NOMO-1 (cell line): ENCODE results near the gene TRAF1.

Experiments used
- DNase-seq, 2 experiments: peaks; one replicate each; lab custom pipeline; 2025; ENCODE audit not compliant: unreplicated experiment in 2 of 2; lab: John Stamatoyannopoulos, UW

The TRAF1 gene

DNA sequence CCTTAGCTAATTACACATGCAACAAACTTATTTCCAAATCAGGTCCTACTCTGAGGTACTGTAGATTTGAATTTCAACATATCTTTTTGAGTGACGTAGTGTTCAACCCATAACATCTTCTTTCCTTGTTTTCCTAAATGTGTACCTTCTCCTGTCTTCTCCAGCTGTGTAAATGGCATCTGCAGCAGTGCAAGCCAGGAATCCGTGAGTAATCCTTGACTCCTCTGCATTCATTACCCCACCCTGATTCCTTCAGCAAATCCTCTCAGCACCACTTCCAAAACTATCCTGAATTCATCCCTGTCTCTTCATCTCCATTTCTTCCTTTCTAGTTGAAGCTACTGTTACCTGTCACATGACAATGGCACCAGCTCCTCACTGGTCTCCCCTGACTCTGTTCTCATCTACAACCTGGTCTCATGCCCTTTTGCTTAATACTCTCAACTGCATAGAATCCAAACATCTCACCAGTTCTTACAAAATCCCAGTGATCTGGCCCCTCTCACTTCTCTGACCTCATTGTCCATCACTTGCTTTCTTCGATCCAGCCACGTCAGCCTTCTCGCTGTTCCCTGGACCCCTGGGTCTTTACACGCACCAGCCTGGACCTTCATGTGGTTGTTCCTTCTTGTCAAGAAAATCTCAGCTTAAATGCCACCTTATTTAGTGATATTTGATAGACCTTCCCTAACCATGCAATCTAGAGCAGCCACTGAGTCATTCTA lies 14.6 kb upstream of the TRAF1 start:
- DNase-seq: no peak

DNA sequence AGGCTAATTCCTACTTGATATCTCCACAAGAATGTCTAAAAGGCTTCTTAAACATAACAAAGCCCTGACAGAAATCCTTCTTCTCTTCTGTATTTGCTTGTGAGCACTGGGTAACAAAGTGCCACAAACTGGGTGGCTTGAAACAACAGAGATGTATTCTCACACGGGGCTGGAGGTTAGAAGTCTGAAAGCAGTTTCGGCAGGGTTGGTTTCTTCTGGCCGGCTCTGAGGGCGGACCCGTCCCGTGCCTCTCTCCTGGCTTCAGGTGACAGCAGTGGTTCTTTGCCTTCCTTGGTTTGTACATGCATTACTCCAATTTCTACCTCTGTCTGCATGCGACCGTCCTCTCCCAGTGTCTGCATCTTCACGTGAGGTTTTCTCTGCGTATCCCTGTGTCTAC lies 14.0 kb upstream of the TRAF1 start:
- no peak for DNase-seq

DNA sequence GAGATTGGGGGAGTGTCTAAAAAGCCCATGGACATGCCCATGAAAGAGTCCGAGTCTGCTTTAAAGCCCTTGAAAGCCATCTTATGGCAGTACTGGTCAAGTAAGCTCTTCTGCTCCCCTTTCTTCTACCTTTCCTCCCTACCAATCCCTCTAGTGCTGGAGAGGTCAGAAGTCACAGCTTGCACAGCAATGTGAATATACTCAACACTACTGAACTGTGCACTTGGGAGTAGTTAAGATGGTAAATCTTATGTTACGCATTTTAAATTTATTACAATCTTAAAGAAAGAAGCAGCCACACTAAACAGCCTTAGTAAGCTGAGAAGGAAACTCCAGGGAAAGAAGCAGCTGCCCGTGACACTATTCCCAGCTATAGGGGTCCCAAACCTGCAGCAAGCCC lies 12.3 kb upstream of the TRAF1 start:
- no peak for DNase-seq

DNA sequence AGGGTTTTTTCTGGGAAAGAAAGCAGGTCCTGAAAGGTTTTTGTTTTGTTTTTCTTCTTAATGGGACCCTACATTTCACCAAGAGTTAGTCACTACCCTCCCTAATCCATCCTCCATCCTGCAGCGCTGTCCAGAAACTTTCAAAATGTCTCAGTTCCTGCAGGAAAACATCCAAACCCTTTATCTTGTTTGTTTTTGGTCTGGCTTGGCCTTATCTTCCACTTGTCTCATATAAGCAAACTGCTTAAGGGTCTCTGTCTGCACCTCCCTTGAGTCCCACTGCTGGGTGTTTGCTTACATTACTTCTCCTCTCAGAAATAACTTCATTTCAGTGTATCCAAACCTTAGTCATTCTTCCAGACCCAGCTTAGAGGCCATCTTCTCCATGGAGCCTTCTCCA lies 11.0 kb upstream of the TRAF1 start:
- DNase-seq: no peak

DNA sequence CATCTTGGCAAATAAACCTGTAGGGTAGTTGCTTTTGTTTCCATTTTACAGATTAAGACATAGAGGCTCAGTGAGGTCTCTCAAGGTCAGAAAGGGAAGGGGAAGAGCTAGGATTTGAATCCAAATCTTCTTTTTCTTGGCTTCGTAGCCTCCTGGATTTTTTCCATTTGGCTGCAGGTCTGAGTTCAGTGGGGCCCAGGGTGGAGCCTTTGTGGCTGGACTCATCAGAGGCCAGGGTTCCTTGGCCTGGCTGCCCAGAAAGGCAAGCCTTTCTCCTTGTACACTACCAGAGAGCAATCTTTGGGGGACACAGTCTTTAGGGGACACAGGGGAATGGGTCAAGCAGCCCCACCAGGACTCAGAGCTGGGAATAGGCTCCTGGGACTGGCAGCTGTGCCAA lies 10.5 kb upstream of the TRAF1 start:
- no peak for DNase-seq

- DNase-seq: no peak
These were observed 10.1 kb upstream of the TRAF1 start for GRCh38 chr9:120936764-120937122.

DNA sequence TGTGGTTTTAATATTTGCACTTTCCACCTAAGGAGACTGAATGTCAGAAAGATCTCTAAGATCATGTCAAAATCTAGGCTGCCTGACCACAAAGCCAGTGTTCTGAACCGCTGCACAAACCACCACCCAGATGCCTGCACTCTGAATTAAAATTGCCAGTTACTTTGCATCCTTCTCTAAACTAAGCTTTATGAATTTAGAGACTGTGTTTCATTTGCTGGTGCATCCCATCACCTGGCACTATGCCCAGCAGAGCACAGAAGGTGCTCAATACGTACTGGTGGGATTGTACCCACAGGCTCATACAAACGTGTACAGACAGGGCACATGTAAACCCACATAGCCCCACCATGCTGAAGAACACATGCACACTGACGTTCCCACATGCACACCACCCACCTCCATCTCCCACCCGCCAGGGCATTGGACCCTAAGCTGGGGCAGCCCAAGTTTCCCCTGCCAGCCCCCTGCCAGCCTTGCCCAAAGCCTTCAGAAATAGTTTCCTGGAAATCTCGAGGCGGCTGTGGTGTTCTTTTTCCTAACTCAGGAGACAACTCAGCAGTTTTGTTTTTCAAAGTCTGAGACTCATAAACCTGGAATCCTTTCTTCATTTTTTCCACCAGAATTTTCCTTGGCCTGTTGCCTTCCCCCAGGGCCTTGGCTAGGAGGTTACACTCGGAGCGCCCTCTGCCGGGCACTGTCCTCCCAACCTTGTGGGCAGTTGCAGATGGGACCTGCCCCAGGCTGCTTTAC lies 9.6 kb upstream of the TRAF1 start:
- peak; percentile 63 to 77 for DNase-seq

DNA sequence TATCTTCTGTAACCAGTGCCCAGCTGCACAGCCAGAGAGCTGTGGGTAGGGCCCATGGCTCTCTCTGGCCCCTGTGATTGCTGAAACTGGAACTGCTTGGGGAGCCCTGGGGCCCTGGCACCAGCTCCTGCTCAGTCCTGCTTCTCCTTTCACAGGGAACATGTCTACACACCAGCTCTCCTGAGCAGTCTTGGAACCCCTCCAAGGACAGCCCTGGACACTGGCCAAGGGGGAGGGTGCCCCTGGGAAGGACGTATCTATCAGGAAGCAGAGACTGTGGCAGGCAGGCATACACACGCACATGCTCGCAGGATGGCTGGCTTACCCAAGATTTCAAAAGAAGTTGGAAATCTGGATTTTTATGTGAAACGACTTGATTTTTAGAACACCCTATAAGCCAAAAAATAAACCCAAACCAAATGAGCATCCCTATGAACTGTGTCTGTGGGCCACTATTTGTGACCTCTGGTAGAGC lies 8.8 kb upstream of the TRAF1 start:
- peak in 1 of 2 experiments; percentile 56 for DNase-seq

GRCh38 chr9:120934281-120934680 lies 7.7 kb upstream of the TRAF1 start:
- DNase-seq: peak; percentile 70 to 85

- DNase-seq: no peak
These were observed 6.9 kb upstream of the TRAF1 start for GRCh38 chr9:120933310-120934055.

DNA sequence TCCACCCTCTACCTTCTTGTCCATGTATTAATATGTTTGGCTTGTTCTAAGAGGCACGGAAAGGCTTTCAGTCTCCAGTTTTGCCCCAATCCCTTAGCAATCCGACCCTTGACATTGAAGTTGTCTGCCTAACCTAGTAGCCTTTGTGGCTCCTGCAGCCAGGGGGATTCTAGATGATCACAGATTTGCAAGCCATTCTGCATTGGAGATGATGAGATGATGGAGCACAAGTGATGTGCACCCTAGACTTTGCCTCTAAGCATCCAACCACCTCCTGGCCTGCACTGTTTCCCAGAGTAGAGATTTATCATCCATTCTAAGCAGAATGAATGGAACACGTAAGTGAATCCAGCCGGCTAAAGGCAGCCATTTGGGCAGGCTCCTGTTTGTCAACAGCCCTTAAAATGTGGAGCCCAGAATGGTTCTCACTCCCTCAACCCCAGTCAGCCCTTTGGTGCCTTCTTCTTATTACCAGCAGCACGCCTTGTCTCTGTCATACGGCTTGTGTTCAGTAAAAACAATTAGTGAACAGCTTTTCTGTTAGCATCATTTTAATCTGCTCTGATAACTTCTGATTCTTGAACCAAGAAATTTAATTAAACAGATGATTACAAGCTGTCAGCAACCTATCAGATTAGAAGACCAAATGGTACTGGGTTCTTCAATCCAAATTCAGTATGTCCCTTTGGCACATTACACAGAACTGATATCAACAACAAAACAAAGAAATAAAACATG lies 5.7 kb upstream of the TRAF1 start:
- no peak for DNase-seq

GRCh38 chr9:120931231-120932085 lies 4.9 kb upstream of the TRAF1 start:
- peak; percentile 56 to 59 for DNase-seq

- no peak for DNase-seq
These were observed 2.7 kb upstream of the TRAF1 start for GRCh38 chr9:120929229-120929791.

GRCh38 chr9:120928483-120929228 lies 2.1 kb upstream of the TRAF1 start:
- peak; percentile 29 to 40 for DNase-seq

GRCh38 chr9:120928015-120928482 lies 1.5 kb upstream of the TRAF1 start:
- no peak for DNase-seq

- no peak for DNase-seq
These were observed 846 bp upstream of the TRAF1 start for GRCh38 chr9:120927269-120928014.

DNA sequence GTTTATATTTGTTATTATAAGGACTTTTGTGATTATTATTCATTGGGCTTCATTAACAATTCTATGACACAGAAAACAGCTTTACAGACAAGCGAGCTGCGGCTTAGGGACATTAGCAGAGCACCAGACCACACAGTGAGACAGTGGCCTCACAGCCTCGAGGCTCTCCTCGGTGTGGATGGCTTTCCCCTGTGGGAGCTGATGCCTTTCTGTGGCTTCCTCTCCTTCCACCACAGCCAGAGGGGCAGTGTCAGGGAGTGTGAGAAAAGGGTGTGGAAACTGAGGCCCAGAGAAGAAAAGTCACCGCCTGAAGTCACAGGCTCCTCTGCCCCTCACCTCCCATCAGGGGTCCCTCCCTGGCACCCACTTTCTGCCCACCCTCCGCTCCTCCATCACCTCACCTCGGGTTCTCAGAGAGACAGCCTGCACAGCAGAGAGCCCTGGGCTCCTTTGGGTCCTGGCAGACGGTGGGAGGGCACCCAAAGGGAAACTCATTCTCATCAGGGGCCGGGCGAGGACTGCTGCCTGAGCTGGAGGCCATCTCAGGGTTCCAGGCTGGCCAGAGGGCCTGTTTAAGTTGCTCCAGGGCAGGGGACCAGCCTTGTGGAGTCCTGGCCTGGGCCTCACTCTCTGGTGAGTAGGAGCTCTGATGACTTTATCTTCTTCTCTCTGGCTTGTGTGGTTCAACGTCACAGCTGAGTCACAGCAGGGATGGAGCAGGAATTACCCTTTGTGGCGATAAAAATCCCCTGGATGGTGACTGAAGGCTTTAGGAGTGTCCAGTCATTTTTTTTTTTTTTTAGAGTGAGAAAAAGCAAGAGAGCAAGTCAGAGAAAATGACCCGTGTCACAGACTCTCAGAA lies 830 bp downstream of the TRAF1 start:
- DNase-seq: no peak
